Parathyroid adenoma (tissue), 2 donors: ENCODE measurements around the gene ASTN2.

Experiments used
- H2AFZ ChIP-seq: fragments of 300-600 bp; sonication (generic); one replicate; pipeline ENCODE4 v1.7.0; 2017; ENCODE audit warnings: antibody characterized with exemption, mild to moderate bottlenecking
- H3K27ac ChIP-seq: fragments of 300-600 bp; sonication (generic); one replicate; pipeline ENCODE4 v1.7.0; 2017
- H3K27me3 ChIP-seq: fragments of 300-600 bp; sonication (generic); one replicate; pipeline ENCODE4 v1.7.0; 2017; ENCODE audit warnings: low read length; ENCODE audit not compliant: control insufficient read depth, insufficient read depth
- H3K36me3 ChIP-seq: fragments of 300-600 bp; sonication (generic); one replicate; pipeline ENCODE4 v1.7.0; 2017; ENCODE audit warnings: low read length; ENCODE audit not compliant: control insufficient read depth, insufficient read depth
- H3K4me1 ChIP-seq: fragments of 300-600 bp; sonication (generic); one replicate; pipeline ENCODE4 v1.7.0; 2017; ENCODE audit warnings: control low read depth
- H3K4me2 ChIP-seq: fragments of 300-600 bp; sonication (generic); one replicate; pipeline ENCODE4 v1.7.0; 2017; ENCODE audit warnings: low read length
- H3K4me3 ChIP-seq: fragments of 300-600 bp; sonication (generic); one replicate; pipeline ENCODE4 v1.7.0; 2017; ENCODE audit warnings: low read depth, low read length
- H3K79me2 ChIP-seq: fragments of 300-600 bp; sonication (generic); one replicate; pipeline ENCODE4 v1.7.0; 2017; ENCODE audit warnings: control low read depth
- H3K9ac ChIP-seq: fragments of 300-600 bp; sonication (generic); one replicate; pipeline ENCODE4 v1.7.0; 2017; ENCODE audit warnings: mild to moderate bottlenecking
- H3K9me3 ChIP-seq: fragments of 300-600 bp; sonication (generic); one replicate; pipeline ENCODE4 v1.7.0; 2017; ENCODE audit warnings: low read length; ENCODE audit not compliant: control insufficient read depth
- TF ChIP-seq, protein P1 (sequence below): fragments of 300-600 bp; sonication (generic); IDR thresholded peaks from one replicate; pipeline ENCODE4 v1.7.0; 2017; ENCODE audit warnings: antibody characterized with exemption, mild to moderate bottlenecking
- donor health status: primary hyperparathyroidism.

The ASTN2 gene

DNA sequence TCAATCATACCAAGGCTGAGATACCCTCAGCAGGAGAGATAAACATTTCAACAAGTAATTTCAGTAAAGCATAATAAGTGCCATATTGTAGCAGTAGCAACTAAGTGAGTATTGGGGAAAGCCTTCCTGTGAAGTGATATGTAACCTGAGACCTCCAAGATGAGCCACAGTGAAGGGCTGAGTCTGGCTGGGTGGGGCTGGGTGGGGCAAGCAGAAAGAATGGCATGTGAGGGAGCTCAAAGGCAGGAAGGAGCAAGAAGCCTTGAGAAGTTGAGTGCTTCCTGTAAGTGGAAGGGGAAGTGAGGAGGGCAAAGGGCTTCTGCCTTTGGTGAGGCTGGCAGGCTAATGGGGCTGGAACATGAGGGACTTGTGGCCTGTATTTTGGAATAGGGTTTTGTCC lies 19.7 kb upstream of the ASTN2 start:
- H3K9me3 ChIP-seq = no peaks in the 10 kb centered on the region
- no peaks in the 10 kb centered on the region for H3K36me3 ChIP-seq
- no peak overlapping the region for H3K4me3 ChIP-seq
- no peak overlapping the region for H3K27ac ChIP-seq
- no peaks in the 10 kb centered on the region for H3K4me1 ChIP-seq
- TF ChIP-seq, protein P1, sequence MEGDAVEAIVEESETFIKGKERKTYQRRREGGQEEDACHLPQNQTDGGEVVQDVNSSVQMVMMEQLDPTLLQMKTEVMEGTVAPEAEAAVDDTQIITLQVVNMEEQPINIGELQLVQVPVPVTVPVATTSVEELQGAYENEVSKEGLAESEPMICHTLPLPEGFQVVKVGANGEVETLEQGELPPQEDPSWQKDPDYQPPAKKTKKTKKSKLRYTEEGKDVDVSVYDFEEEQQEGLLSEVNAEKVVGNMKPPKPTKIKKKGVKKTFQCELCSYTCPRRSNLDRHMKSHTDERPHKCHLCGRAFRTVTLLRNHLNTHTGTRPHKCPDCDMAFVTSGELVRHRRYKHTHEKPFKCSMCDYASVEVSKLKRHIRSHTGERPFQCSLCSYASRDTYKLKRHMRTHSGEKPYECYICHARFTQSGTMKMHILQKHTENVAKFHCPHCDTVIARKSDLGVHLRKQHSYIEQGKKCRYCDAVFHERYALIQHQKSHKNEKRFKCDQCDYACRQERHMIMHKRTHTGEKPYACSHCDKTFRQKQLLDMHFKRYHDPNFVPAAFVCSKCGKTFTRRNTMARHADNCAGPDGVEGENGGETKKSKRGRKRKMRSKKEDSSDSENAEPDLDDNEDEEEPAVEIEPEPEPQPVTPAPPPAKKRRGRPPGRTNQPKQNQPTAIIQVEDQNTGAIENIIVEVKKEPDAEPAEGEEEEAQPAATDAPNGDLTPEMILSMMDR = no peak
- no peaks in the 10 kb centered on the region for H3K27me3 ChIP-seq
- H3K9ac ChIP-seq = no peak overlapping the region
- H2AFZ ChIP-seq = no peak overlapping the region
- H3K4me2 ChIP-seq = no peak overlapping the region
- no peaks in the 10 kb centered on the region for H3K79me2 ChIP-seq

DNA sequence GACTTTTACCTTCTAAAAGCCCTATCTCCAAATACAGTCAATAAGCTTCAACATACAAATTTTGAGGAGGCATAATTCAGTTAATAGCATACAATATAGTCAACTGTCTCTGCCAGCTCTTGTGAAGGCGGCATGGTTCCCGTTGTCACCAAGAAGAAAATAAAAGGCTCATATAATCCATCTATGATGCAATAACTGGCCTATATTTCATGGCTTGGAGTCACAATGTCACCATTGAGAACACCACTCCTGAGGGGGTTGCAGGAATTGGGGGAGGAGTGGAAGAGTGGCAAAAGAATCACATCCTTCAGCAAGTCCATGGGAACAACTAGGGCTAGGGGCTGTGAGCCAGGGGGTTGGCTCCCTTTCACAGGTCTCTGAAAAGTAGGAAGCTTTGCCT lies 16.0 kb upstream of the ASTN2 start:
- Histone ChIP-seq H3K4me2 (no peak overlapping the region), H3K4me1 (no peaks in the 10 kb centered on the region), H3K27me3 (no peaks in the 10 kb centered on the region), H3K9me3 (no peaks in the 10 kb centered on the region), H3K9ac (no peak overlapping the region), H2AFZ (no peak overlapping the region), H3K27ac (no peak overlapping the region), H3K79me2 (no peaks in the 10 kb centered on the region), H3K4me3 (no peak overlapping the region), H3K36me3 (no peaks in the 10 kb centered on the region)
- TF ChIP-seq, protein P1 = no peak

DNA sequence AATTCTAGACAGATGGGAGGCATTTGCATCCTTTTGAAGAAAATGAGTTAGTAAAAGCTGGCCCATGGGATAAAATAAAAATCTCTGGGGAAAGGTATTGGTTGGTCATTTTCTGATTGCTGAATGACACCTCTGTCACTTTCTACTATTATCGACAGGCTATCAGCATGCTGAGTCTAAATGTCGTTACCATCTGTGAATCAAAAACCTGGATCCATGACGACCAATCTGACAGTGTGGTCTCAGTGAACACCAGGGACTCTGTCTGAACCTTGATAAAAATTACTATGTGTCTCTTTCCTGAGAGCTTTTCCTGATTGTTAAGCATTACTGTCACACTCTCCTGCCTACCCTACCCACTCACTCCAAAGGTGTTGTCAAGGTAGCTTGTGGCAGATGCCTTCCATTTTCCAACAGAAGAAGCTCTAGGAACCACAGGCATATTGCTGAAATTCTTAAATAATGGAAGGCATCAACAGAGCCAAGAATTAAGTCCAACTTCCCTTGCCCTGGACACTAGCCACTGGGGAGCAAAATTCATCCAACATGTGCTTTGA lies 12.6 kb upstream of the ASTN2 start:
- Histone ChIP-seq H2AFZ (no peak overlapping the region), H3K27me3 (no peaks in the 10 kb centered on the region), H3K4me3 (no peak overlapping the region), H3K4me2 (no peak overlapping the region), H3K79me2 (no peaks in the 10 kb centered on the region), H3K9ac (no peak overlapping the region), H3K36me3 (no peaks in the 10 kb centered on the region), H3K9me3 (no peaks in the 10 kb centered on the region), H3K4me1 (no peaks in the 10 kb centered on the region), H3K27ac (no peak overlapping the region)
- TF ChIP-seq, protein P1 = no peak

DNA sequence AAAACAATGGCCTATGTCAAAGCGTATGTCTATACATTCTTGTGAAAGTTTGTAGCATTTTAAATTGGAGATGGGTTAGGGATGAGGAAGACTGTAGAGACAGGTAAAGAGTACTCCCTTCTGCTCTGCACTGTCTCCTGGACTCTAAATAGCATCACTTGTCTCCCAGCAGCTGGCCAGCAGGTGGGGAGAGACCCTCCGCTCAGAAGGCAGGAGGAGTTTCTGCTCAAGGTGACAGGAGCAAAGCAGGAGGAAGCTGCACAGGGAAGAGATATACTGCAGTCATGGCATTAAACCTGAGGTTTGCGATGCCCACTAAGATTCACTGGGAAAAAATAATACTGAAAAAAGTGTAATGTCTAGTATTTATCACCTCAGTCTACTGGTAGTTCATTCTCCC lies 10.7 kb upstream of the ASTN2 start:
- Histone ChIP-seq H3K9me3 (no peaks in the 10 kb centered on the region), H3K27me3 (no peaks in the 10 kb centered on the region), H3K27ac (no peak overlapping the region), H3K4me1 (no peaks in the 10 kb centered on the region), H3K4me3 (no peak overlapping the region), H2AFZ (no peak overlapping the region), H3K4me2 (no peak overlapping the region), H3K79me2 (no peaks in the 10 kb centered on the region), H3K36me3 (no peaks in the 10 kb centered on the region), H3K9ac (no peak overlapping the region)
- TF ChIP-seq, protein P1 = no peak

DNA sequence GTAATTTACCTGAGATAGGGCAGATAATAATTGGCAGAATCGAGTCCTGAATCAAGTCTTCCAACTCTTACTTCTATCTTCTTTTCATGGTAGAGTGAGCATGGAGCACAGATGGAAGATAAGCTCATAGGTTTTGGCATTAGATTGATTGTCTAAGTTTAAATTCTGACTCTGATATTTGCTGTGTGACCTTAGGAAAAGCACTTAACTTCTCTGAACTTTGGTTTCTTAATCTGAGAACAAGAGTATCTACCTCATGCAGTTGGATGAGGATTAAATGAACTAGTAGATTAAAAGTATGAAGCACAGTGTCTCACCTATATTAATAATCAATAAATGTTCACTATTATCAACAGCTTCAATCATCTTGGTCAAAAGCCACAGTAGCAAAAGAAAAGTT lies 9.4 kb upstream of the ASTN2 start:
- TF ChIP-seq, protein P1 = no peak

More for the DNA sequence above, 9.4 kb upstream of the ASTN2 start:
- no peaks in the 10 kb centered on the region for H3K79me2 ChIP-seq
- H3K4me2 ChIP-seq = no peak overlapping the region
- H3K4me1 ChIP-seq = no peaks in the 10 kb centered on the region
- no peak overlapping the region for H3K4me3 ChIP-seq
- H3K9me3 ChIP-seq = no peaks in the 10 kb centered on the region
- no peak overlapping the region for H2AFZ ChIP-seq
- H3K9ac ChIP-seq = no peak overlapping the region
- H3K36me3 ChIP-seq = no peaks in the 10 kb centered on the region
- H3K27me3 ChIP-seq = no peaks in the 10 kb centered on the region
- no peak overlapping the region for H3K27ac ChIP-seq
